GM12874 (cell line): Measurements from ENCODE around the gene TRDN.

Experiments used
- CTCF ChIP-seq: IDR thresholded peaks from 2 replicates; pipeline ENCODE4 v1.5.1; 2011; ENCODE audit warnings: low read depth, mild to moderate bottlenecking, control low read depth, low read length, moderate library complexity; ENCODE audit not compliant: insufficient read depth

Gene TRDN

GRCh38 chr6:123533862-123534648, 102.7 kb downstream of the TRDN start:
- no peak for TF ChIP-seq CTCF

- no peak for TF ChIP-seq CTCF
These were observed 106.9 kb downstream of the TRDN start for GRCh38 chr6:123529843-123530242.

DNA sequence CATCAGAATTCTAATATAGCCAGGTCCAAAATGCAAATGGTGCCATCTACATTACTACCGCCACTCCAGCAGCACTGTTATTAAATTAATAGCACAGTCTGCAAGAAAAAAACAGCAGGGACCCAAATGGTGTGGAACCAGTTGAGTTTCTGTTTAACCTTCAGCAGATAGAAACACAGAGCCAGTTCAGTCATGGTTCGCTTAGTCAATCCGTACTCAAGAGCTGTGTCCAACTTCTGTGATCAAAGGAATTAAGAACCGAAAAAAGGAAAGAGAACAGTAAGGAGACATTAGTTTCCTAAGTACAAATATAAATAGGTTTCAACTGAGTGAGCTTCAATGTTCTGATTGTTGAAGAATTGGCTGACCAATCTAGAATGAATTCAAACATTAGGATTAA, 107.7 kb downstream of the TRDN start:
- TF ChIP-seq CTCF, result no peak

- no peak for TF ChIP-seq CTCF
These were observed 109.3 kb downstream of the TRDN start for GRCh38 chr6:123527406-123527805.

DNA sequence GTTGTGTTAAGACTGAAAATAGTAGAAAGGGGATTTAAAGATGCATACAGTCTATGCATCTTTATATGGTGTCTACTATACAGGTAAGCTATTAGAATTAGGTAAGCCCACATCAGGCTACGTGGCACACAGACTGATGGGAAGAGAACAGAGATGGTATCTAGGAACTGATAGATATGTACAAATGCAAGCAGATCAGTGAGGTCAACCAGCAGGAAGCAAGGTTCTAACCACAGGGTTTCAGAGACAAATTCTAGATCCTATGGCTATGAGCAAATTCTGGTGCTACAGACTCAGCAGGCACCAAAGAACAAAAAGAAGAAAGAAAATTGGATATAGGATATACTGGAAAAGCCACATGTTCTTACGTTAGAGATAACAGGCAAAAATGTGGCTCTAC, 110.6 kb downstream of the TRDN start:
- no peak for TF ChIP-seq CTCF

- no peak for TF ChIP-seq CTCF
These were observed 112.0 kb downstream of the TRDN start for GRCh38 chr6:123524781-123525180.

GRCh38 chr6:123520217-123520616, 116.5 kb downstream of the TRDN start:
- no peak for TF ChIP-seq CTCF
